Gastrocnemius medialis (tissue), 4 donors: ENCODE data around the gene CLEC4D. TPM values are rescaled to one million over a fixed set of nuclear protein-coding genes. Genes with fewer than 3 reads are reported as not detected.

Source experiments
- ATAC-seq, 2 donors: fragments of 150-250 bp; one replicate each; pipeline ENCODE4 v1.9.1; 2016
- DNase-seq, 2 donors: peaks; one replicate each; pipeline ENCODE4 v3.0.0-alpha.2; 2019
- H3K27ac ChIP-seq, 4 donors: fragments of 200-600 bp; sonication (generic); 1 replicate in 1 of 4; 2 replicates in 3 of 4; pipeline ENCODE4 v1.5.1; 2016 to 2018; ENCODE audit warnings: mild to moderate bottlenecking in 2 of 4, moderate library complexity in 1 of 4
- H3K27me3 ChIP-seq, 3 donors: fragments of 200-600 bp; sonication (generic) in 2 of 3; 1 replicate in 1 of 3; 2 replicates in 2 of 3; pipeline versions ENCODE4 v1.5.1 to v1.6.0; 2016 to 2019; ENCODE audit warnings: mild to moderate bottlenecking in 1 of 3, moderate library complexity in 1 of 3
- H3K36me3 ChIP-seq, 2 donors: fragments of 200-600 bp; sonication (generic) in 1 of 2; one replicate each; pipeline ENCODE4 v1.5.1; 2017 to 2018
- H3K4me1 ChIP-seq, 2 donors: fragments of 200-600 bp; sonication (generic) in 1 of 2; one replicate each; pipeline ENCODE4 v1.5.1; 2016 to 2017; ENCODE audit warnings: mild to moderate bottlenecking in 2 of 2
- H3K4me3 ChIP-seq, 4 donors: fragments of 200-600 bp; sonication (generic) in 3 of 4; 1 replicate in 1 of 4; 2 replicates in 3 of 4; pipeline ENCODE4 v1.5.1; 2016 to 2019; ENCODE audit warnings: mild to moderate bottlenecking in 2 of 4
- H3K9me3 ChIP-seq, 3 donors: fragments of 200-600 bp; sonication (generic) in 2 of 3; 1 replicate in 1 of 3; 2 replicates in 2 of 3; pipeline ENCODE4 v1.5.1; 2016 to 2019
- CTCF ChIP-seq, 5 experiments: fragments of 450-650 bp in 3 of 5; fragments of 200-600 bp in 2 of 5; sonication (generic) in 2 of 5; IDR thresholded peaks in 4 of 5; conservative IDR thresholded peaks in 1 of 5; 1 replicate in 4 of 5; 2 replicates in 1 of 5; pipeline ENCODE4 v1.5.1; 2016 to 2019; ENCODE audit warnings: antibody characterized with exemption in 5 of 5, mild to moderate bottlenecking in 3 of 5, moderate library complexity in 3 of 5
- POLR2A ChIP-seq, 2 donors: fragments of 450-650 bp; IDR thresholded peaks; one replicate each; pipeline ENCODE4 v1.6.1; 2017; ENCODE audit warnings: antibody characterized with exemption in 2 of 2, mild to moderate bottlenecking in 2 of 2, moderate library complexity in 2 of 2
- in situ Hi-C, 4 donors: fragments of 200-750 bp; cut with MboI; loops; one replicate each; pipeline versions ENCODE4 v1.15.0 to v1.8.0; 2017; ENCODE audit warnings: low sequenced_read_pairs in 4 of 4
- intact Hi-C: fragments of 100-400 bp; cut with DNase I; formaldehyde crosslinking; loops from one replicate; pipeline ENCODE4 v1.15.1; 2023; ENCODE audit warnings: low total_unique reads
- total RNA-seq, 4 donors: library from RNA; depleted of rRNA; stranded (reverse); fragments of >200 nt; gene quantifications; one replicate each; pipeline versions ENCODE4 v1.1.0 to v1.2.3, GENCODE V29; 2016

The CLEC4D gene
- total RNA-seq, 4 donors from 2014 or later = 0.27 TPM; not detected in 3

- Histone ChIP-seq H3K4me1 (no peaks in the 10 kb centered on the region), H3K27ac (no peak overlapping the region), H3K27me3 (no peaks in the 10 kb centered on the region), H3K4me3 (no peak overlapping the region), H3K36me3 (no peaks in the 10 kb centered on the region), H3K9me3 (no peaks in the 10 kb centered on the region)
- DNase-seq (no peak), ATAC-seq (no peak)
- intact Hi-C loops (no loop called here), in situ Hi-C loops (no loop called here)
- TF ChIP-seq POLR2A (IDR thresholded peaks at IDR 0.05) (no peak), CTCF (IDR thresholded peaks at IDR 0.05 in 4 of 5, conservative IDR thresholded peaks at IDR 0.05 in 1 of 5) (no peak)
Measured at GRCh38 chr12:8546591-8546990, 33.3 kb downstream of the CLEC4D start.

- DNase-seq (no peak), ATAC-seq (no peak)
- H3K36me3 ChIP-seq = no peaks in the 10 kb centered on the region
- H3K4me3 ChIP-seq = no peak overlapping the region
- no peak for TF ChIP-seq POLR2A (IDR thresholded peaks at IDR 0.05)
- no peak for TF ChIP-seq CTCF (IDR thresholded peaks at IDR 0.05 in 4 of 5, conservative IDR thresholded peaks at IDR 0.05 in 1 of 5)
- intact Hi-C loops (no loop called here), in situ Hi-C loops (no loop called here)
- H3K27ac ChIP-seq = no peak overlapping the region
- H3K4me1 ChIP-seq = no peaks in the 10 kb centered on the region
- H3K27me3 ChIP-seq = no peaks in the 10 kb centered on the region
- H3K9me3 ChIP-seq = no peaks in the 10 kb centered on the region
Measured at GRCh38 chr12:8547645-8548044, 34.3 kb downstream of the CLEC4D start.

- no peak overlapping the region for H3K27ac ChIP-seq
- TF ChIP-seq CTCF (IDR thresholded peaks at IDR 0.05 in 4 of 5, conservative IDR thresholded peaks at IDR 0.05 in 1 of 5) = no peak
- TF ChIP-seq POLR2A (IDR thresholded peaks at IDR 0.05) = no peak
- in situ Hi-C loops (no loop called here), intact Hi-C loops (no loop called here)
- no peaks in the 10 kb centered on the region for H3K36me3 ChIP-seq
- no peaks in the 10 kb centered on the region for H3K9me3 ChIP-seq
- no peak overlapping the region for H3K4me3 ChIP-seq
- DNase-seq (no peak), ATAC-seq (no peak)
- H3K27me3 ChIP-seq = no peaks in the 10 kb centered on the region
- H3K4me1 ChIP-seq = no peaks in the 10 kb centered on the region
Measured at GRCh38 chr12:8548192-8548591, 34.9 kb downstream of the CLEC4D start.

- ATAC-seq = no peak
- H3K4me1 ChIP-seq = no peaks in the 10 kb centered on the region
- no peak for DNase-seq
- H3K36me3 ChIP-seq = no peaks in the 10 kb centered on the region
- H3K27me3 ChIP-seq = no peaks in the 10 kb centered on the region
- H3K4me3 ChIP-seq = no peak overlapping the region
- intact Hi-C loops = no loop called here
- in situ Hi-C loops = no loop called here
- TF ChIP-seq CTCF (IDR thresholded peaks at IDR 0.05 in 4 of 5, conservative IDR thresholded peaks at IDR 0.05 in 1 of 5) (no peak), POLR2A (IDR thresholded peaks at IDR 0.05) (no peak)
- no peaks in the 10 kb centered on the region for H3K9me3 ChIP-seq
- H3K27ac ChIP-seq = no peak overlapping the region
Measured at GRCh38 chr12:8549381-8549780, 36.1 kb downstream of the CLEC4D start.

- no peak overlapping the region for H3K4me3 ChIP-seq
- H3K27me3 ChIP-seq = no peaks in the 10 kb centered on the region
- no peaks in the 10 kb centered on the region for H3K36me3 ChIP-seq
- H3K9me3 ChIP-seq = no peaks in the 10 kb centered on the region
- intact Hi-C loops (no loop called here), in situ Hi-C loops (no loop called here)
- DNase-seq (no peak), ATAC-seq (no peak)
- TF ChIP-seq CTCF (IDR thresholded peaks at IDR 0.05 in 4 of 5, conservative IDR thresholded peaks at IDR 0.05 in 1 of 5) (no peak), POLR2A (IDR thresholded peaks at IDR 0.05) (no peak)
- H3K27ac ChIP-seq = no peak overlapping the region
- no peaks in the 10 kb centered on the region for H3K4me1 ChIP-seq
Measured at GRCh38 chr12:8553088-8553627, 39.9 kb downstream of the CLEC4D start.
